ENCODE measurements around the gene CX3CL1. TPM values are rescaled to one million over a fixed set of nuclear protein-coding genes. Genes with fewer than 3 reads are reported as not detected.

CX3CL1 gene
- total RNA-seq, 2 donors from 2014 or later: 106 to 117 TPM

- DNase-seq (ENCODE audit: low spot score) (no peak), ATAC-seq (ENCODE audit: insufficient number of reproducible peaks, low FRiP score, low read depth) (no peak)
- Histone ChIP-seq H3K4me1 (ENCODE audit: control insufficient read depth in 1 of 2, low read depth in 2 of 2) (peaks cover 9 to 21% of the 10 kb centered on the region in 2 donors), H3K36me3 (no peaks in the 10 kb centered on the region), H3K27ac (no peak overlapping the region), H3K9me3 (no peaks in the 10 kb centered on the region), H3K27me3 (replicated peaks; ENCODE audit: insufficient read depth) (no peaks in the 10 kb centered on the region), H3K4me3 (no peak overlapping the region)
- TF ChIP-seq CTCF (IDR thresholded peaks at IDR 0.05): no peak
These were observed 50.9 kb downstream of the CX3CL1 start for GRCh38 chr16:57423152-57423551.

- no peaks in the 10 kb centered on the region for H3K27me3 ChIP-seq (replicated peaks; ENCODE audit: insufficient read depth)
- no peaks in the 10 kb centered on the region for H3K9me3 ChIP-seq
- H3K36me3 ChIP-seq: peaks cover 4% of the 10 kb centered on the region
- no peak overlapping the region for H3K27ac ChIP-seq
- ATAC-seq (ENCODE audit: insufficient number of reproducible peaks, low FRiP score, low read depth) (no peak), DNase-seq (ENCODE audit: low spot score) (no peak)
- peaks cover 2 to 7% of the 10 kb centered on the region in 2 donors for H3K4me1 ChIP-seq (ENCODE audit: control insufficient read depth in 1 of 2, low read depth in 2 of 2)
- no peak overlapping the region for H3K4me3 ChIP-seq
- TF ChIP-seq CTCF (IDR thresholded peaks at IDR 0.05): no peak
These were observed 52.3 kb downstream of the CX3CL1 start for GRCh38 chr16:57424583-57424982.

GRCh38 chr16:57426356-57426755, 54.1 kb downstream of the CX3CL1 start:
- Histone ChIP-seq H3K4me3 (no peak overlapping the region), H3K9me3 (no peaks in the 10 kb centered on the region), H3K36me3 (peaks cover 22% of the 10 kb centered on the region), H3K4me1 (ENCODE audit: control insufficient read depth in 1 of 2, low read depth in 2 of 2) (peaks cover 2 to 6% of the 10 kb centered on the region in 2 donors), H3K27me3 (replicated peaks; ENCODE audit: insufficient read depth) (no peaks in the 10 kb centered on the region), H3K27ac (no peak overlapping the region)
- no peak for DNase-seq (ENCODE audit: low spot score)
- TF ChIP-seq CTCF (IDR thresholded peaks at IDR 0.05): no peak
- no peak for ATAC-seq (ENCODE audit: insufficient number of reproducible peaks, low FRiP score, low read depth)

- Histone ChIP-seq H3K4me3 (no peak overlapping the region), H3K4me1 (ENCODE audit: control insufficient read depth in 1 of 2, low read depth in 2 of 2) (peaks cover 0 to 2% of the 10 kb centered on the region in 2 donors), H3K9me3 (no peaks in the 10 kb centered on the region), H3K27me3 (replicated peaks; ENCODE audit: insufficient read depth) (no peaks in the 10 kb centered on the region), H3K36me3 (peaks cover 29% of the 10 kb centered on the region), H3K27ac (no peak overlapping the region)
- DNase-seq (ENCODE audit: low spot score) (no peak), ATAC-seq (ENCODE audit: insufficient number of reproducible peaks, low FRiP score, low read depth) (no peak)
- no peak for TF ChIP-seq CTCF (IDR thresholded peaks at IDR 0.05)
These were observed 55.0 kb downstream of the CX3CL1 start for GRCh38 chr16:57427307-57427706.

GRCh38 chr16:57427824-57428223, 55.5 kb downstream of the CX3CL1 start:
- no peak for ATAC-seq (ENCODE audit: insufficient number of reproducible peaks, low FRiP score, low read depth)
- Histone ChIP-seq H3K27me3 (replicated peaks; ENCODE audit: insufficient read depth) (no peaks in the 10 kb centered on the region), H3K4me1 (ENCODE audit: control insufficient read depth in 1 of 2, low read depth in 2 of 2) (peaks cover 0 to 2% of the 10 kb centered on the region in 2 donors), H3K9me3 (no peaks in the 10 kb centered on the region), H3K27ac (no peak overlapping the region), H3K4me3 (no peak overlapping the region), H3K36me3 (peaks cover 35% of the 10 kb centered on the region)
- no peak for DNase-seq (ENCODE audit: low spot score)
- no peak for TF ChIP-seq CTCF (IDR thresholded peaks at IDR 0.05)
